Cardiac fibroblast (primary cell): ENCODE data around the gene CRADD.

ENCODE experiments used
- DNase-seq, 2 donors: peaks; one replicate each; pipeline versions ENCODE4 v3.0.0 to v3.0.0-alpha.2; 2010; ENCODE audit warnings: low read depth in 2 of 2
- H3K4me3 ChIP-seq, 2 donors: replicated peaks in 1 of 2; 1 replicate in 1 of 2; 2 replicates in 1 of 2; pipeline ENCODE4 v1.5.1; 2011; ENCODE audit warnings: low read depth in 2 of 2, low read length in 2 of 2, mild to moderate bottlenecking in 2 of 2, moderate library complexity in 1 of 2
- CTCF ChIP-seq: IDR thresholded peaks from one replicate; pipeline ENCODE4 v1.5.1; 2011; ENCODE audit warnings: low read depth, mild to moderate bottlenecking, low read length, inconsistent platforms

CRADD gene

DNA sequence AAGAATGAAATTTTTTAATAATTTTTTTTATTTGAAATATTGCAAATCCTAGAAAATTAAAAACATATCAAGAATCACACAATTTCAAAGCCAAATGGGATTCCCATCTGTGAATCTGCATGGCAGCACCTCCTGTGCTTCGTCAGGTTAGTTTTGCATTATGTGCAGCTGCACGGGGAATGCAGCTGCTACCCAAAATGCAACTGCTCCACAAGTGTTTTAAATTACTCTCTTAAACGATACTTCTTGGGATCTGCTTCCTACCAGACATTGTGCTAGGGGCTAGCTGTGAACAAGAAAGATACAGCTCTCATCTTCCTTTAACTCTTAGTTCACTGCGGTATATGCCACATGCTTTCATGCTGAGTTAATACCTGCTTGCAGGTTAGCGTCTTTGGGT lies 154.2 kb downstream of the CRADD start:
- TF ChIP-seq CTCF: no peak
- DNase-seq: no peak
- H3K4me3 ChIP-seq: no peak overlapping the region

- no peak for TF ChIP-seq CTCF
- H3K4me3 ChIP-seq: no peak overlapping the region
- DNase-seq: no peak
Observed at GRCh38 chr12:93832131-93832530, 155.0 kb downstream of the CRADD start.

GRCh38 chr12:93833946-93834345 lies 156.8 kb downstream of the CRADD start:
- TF ChIP-seq CTCF: no peak
- H3K4me3 ChIP-seq: no peak overlapping the region
- no peak for DNase-seq

- TF ChIP-seq CTCF: no peak
- peak in 1 of 2 donors; percentile 12 for DNase-seq
- H3K4me3 ChIP-seq: no peak overlapping the region
Observed at GRCh38 chr12:93836620-93837260, 159.6 kb downstream of the CRADD start.

GRCh38 chr12:93838193-93838592 lies 161.0 kb downstream of the CRADD start:
- TF ChIP-seq CTCF: no peak
- DNase-seq: no peak
- no peak overlapping the region for H3K4me3 ChIP-seq

GRCh38 chr12:93839064-93839463 lies 161.9 kb downstream of the CRADD start:
- TF ChIP-seq CTCF: no peak
- H3K4me3 ChIP-seq: no peak overlapping the region
- no peak for DNase-seq

DNA sequence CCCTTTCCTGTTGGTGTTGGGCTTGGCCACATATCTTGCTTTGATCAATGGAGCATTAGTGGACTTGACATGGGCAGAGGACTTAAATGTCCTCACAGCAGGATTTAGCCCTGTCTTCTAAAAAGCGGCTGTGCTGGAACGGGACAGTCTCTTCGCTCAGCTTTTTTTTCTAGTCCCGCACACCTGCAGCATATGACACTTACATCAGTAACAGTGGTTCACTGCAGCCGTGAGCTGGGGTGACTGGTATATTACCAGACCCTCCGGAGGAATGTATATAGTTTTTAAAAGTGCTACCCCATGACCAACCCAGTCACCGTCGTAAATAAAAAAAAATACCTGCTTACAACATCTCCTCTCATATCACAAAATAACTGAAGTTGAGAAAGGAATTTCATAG lies 164.5 kb downstream of the CRADD start:
- no peak overlapping the region for H3K4me3 ChIP-seq
- DNase-seq: no peak
- TF ChIP-seq CTCF: no peak
